Prostate gland (tissue), 2 donors: Measurements from ENCODE around the gene DSCAM. TPM values are rescaled to one million over a fixed set of nuclear protein-coding genes. Genes with fewer than 3 reads are reported as not detected.

Experiments
- DNase-seq: peaks from one replicate; pipeline ENCODE4 v3.0.0-alpha.2; 2019; ENCODE audit warnings: low spot score
- H3K27ac ChIP-seq, 2 donors: fragments of 200-600 bp; sonication (generic); 2 replicates each; pipeline ENCODE4 v1.5.1; 2017 to 2019
- H3K27me3 ChIP-seq: fragments of 200-600 bp; sonication (generic); replicated peaks from 2 replicates; pipeline ENCODE4 v1.5.1; 2019; ENCODE audit not compliant: insufficient read depth
- H3K36me3 ChIP-seq, 2 donors: fragments of 200-600 bp; sonication (generic); 1 replicate in 1 of 2; 2 replicates in 1 of 2; pipeline versions ENCODE4 v1.5.1 to v1.8.1; 2017 to 2019
- H3K4me1 ChIP-seq: fragments of 200-600 bp; sonication (generic); replicated peaks from 2 replicates; pipeline ENCODE4 v1.5.1; 2019
- H3K4me3 ChIP-seq, 2 donors: fragments of 200-600 bp; sonication (generic); 2 replicates each; pipeline ENCODE4 v1.5.1; 2017 to 2019
- H3K9me3 ChIP-seq: fragments of 200-600 bp; sonication (generic); 2 replicates; pipeline ENCODE4 v1.5.1; 2017
- POLR2A ChIP-seq: fragments of 450-650 bp; IDR thresholded peaks from one replicate; pipeline ENCODE4 v1.6.1; 2016; ENCODE audit warnings: antibody characterized with exemption, mild to moderate bottlenecking
- POLR2AphosphoS5 ChIP-seq: sonication (generic); formaldehyde crosslinking; IDR thresholded peaks from one replicate; pipeline ENCODE4 v1.6.1; 2017; ENCODE audit warnings: antibody characterized with exemption
- WGBS: methylation state at CpG from one replicate; pipeline ENCODE4 v1.1.5; 2018; 5-methylcytosine and 5-hydroxymethylcytosine counted together
- intact Hi-C: fragments of 100-400 bp; cut with DNase I; formaldehyde crosslinking; loops from one replicate; pipeline ENCODE4 v1.14.2; 2022
- total RNA-seq, 2 donors: library from RNA; depleted of rRNA; stranded (reverse); fragments of >200 nt; gene quantifications; one replicate each; pipeline ENCODE4 v1.1.0, GENCODE V29; 2016
- TF ChIP-seq, protein P1 (sequence below), 4 experiments: fragments of 200-600 bp in 2 of 4; fragments of 450-650 bp in 2 of 4; sonication (generic) in 2 of 4; IDR thresholded peaks; 1 replicate in 3 of 4; 2 replicates in 1 of 4; pipeline ENCODE4 v1.5.1; 2016 to 2019; ENCODE audit warnings: antibody characterized with exemption in 4 of 4, mild to moderate bottlenecking in 2 of 4, moderate library complexity in 2 of 4

DSCAM gene
- total RNA-seq, 2 donors from 2014 or later, result under 0.01 to 1.6 TPM

- no peaks in the 10 kb centered on the region for H3K27me3 ChIP-seq
- H3K9me3 ChIP-seq, result no peaks in the 10 kb centered on the region
- H3K27ac ChIP-seq, result no peak overlapping the region
- WGBS, result 44% methylated on average over 1 of the region's 1 CpG
- H3K4me3 ChIP-seq, result no peak overlapping the region
- no peaks in the 10 kb centered on the region for H3K36me3 ChIP-seq
- H3K4me1 ChIP-seq, result no peaks in the 10 kb centered on the region
- intact Hi-C loops, result no loop called here
- TF ChIP-seq POLR2A (no peak), POLR2AphosphoS5 (no peak)
- TF ChIP-seq, protein P1, sequence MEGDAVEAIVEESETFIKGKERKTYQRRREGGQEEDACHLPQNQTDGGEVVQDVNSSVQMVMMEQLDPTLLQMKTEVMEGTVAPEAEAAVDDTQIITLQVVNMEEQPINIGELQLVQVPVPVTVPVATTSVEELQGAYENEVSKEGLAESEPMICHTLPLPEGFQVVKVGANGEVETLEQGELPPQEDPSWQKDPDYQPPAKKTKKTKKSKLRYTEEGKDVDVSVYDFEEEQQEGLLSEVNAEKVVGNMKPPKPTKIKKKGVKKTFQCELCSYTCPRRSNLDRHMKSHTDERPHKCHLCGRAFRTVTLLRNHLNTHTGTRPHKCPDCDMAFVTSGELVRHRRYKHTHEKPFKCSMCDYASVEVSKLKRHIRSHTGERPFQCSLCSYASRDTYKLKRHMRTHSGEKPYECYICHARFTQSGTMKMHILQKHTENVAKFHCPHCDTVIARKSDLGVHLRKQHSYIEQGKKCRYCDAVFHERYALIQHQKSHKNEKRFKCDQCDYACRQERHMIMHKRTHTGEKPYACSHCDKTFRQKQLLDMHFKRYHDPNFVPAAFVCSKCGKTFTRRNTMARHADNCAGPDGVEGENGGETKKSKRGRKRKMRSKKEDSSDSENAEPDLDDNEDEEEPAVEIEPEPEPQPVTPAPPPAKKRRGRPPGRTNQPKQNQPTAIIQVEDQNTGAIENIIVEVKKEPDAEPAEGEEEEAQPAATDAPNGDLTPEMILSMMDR (IDR thresholded peaks at IDR 0.05), result no peak
- no peak for DNase-seq
These were observed 280.5 kb downstream of the DSCAM start for GRCh38 chr21:40566486-40566885.

DNA sequence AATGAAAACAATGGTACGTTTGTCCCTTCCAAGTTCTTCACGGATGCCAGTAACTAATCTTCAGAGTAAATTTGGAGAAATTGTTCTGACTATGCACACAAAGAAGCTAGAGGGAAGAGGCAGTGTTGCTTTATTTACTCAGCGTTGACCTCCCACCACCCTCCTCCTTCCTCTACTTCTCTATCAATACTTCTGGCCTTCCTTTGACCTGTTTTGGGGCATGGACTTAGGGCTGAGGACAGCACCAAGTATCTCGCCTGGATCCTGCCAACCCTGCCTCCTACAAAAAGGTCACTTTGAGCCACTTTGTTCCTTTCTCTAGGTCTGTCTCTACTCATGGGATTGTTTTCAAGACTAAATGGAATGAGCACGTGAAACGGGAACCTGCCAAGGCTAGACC, 282.6 kb downstream of the DSCAM start:
- TF ChIP-seq POLR2A, result no peak
- TF ChIP-seq, protein P1 (IDR thresholded peaks at IDR 0.05), result no peak
- H3K36me3 ChIP-seq, result no peaks in the 10 kb centered on the region
- H3K4me1 ChIP-seq, result no peaks in the 10 kb centered on the region
- no peaks in the 10 kb centered on the region for H3K27me3 ChIP-seq
- no peak overlapping the region for H3K27ac ChIP-seq
- H3K9me3 ChIP-seq, result no peaks in the 10 kb centered on the region
- DNase-seq, result no peak
- 48% methylated on average over 6 of the region's 6 CpGs for WGBS
- intact Hi-C loops, result no loop called here
- H3K4me3 ChIP-seq, result no peak overlapping the region

GRCh38 chr21:40563900-40564299, 283.1 kb downstream of the DSCAM start:
- intact Hi-C loops, result no loop called here
- Histone ChIP-seq H3K9me3 (no peaks in the 10 kb centered on the region), H3K4me1 (no peaks in the 10 kb centered on the region), H3K36me3 (no peaks in the 10 kb centered on the region), H3K27ac (no peak overlapping the region), H3K4me3 (no peak overlapping the region), H3K27me3 (no peaks in the 10 kb centered on the region)
- no peak for DNase-seq
- WGBS, result 26% methylated on average over 4 of the region's 4 CpGs
- no peak for TF ChIP-seq POLR2A

DNA sequence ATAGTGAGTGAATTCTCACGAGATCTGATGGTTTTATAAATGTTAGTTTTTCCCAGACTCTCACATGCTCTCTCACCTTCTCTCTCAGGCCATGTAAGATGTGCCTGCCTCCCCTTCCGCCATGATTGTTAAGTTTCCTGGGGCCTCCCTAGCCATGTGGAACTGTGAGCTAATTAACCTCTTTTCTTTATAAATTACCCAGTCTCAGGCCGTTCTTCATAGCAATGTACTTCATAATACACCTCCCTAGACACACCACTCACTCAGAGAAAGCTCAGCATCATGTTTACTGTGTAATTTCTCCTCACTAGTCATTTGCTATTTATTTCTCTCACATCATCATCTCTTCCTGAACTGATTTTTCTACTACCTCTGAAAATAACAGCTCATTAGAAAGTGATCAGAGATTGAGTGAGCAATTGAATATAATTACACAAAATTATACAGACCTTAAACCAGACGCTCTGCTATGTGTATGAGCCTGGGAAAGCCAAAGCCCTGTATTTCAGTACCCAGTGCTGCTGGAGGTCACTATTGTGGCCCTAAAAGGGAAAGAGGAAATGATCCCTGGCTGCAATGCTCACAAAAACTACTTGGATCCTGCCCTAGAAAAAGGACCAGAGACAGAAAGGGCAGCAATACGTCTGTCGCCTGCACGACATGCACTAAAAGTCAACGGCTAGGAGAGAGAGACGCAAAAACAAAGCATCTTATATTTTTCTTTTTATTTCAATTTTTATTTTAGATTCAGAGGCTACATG, 284.5 kb downstream of the DSCAM start:
- Histone ChIP-seq H3K36me3 (no peaks in the 10 kb centered on the region), H3K27me3 (no peaks in the 10 kb centered on the region), H3K4me3 (no peak overlapping the region), H3K27ac (no peak overlapping the region), H3K4me1 (no peaks in the 10 kb centered on the region), H3K9me3 (no peaks in the 10 kb centered on the region)
- 78% methylated on average over 9 of the region's 9 CpGs for WGBS
- TF ChIP-seq POLR2A, result no peak
- TF ChIP-seq, protein P1 (IDR thresholded peaks at IDR 0.05), result no peak
- no peak for TF ChIP-seq POLR2AphosphoS5
- DNase-seq, result no peak
- intact Hi-C loops, result no loop called here

DNA sequence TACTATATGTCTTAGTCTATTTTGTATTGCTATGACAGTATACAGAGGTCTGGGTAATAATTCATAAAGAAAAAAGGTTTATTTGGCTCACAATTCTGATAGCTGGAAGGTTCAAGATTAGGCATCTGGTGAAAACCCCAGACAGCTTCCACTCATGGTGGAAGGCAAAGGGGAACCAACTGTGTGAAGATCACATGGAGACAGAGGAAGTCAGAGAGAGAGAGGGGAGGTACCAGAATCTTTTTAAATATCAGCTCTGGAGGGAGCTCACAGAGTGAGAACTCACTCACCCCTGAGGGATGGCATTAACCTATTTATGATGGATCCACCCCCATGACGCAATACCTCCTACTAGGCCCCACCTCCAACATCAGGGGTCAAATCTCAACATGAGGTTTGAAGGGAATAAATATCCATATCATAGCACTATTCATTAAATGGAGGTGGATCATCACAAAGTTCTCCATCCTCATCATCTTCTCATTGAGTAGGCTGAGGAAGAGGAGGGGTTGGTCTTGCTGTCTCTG, 290.5 kb downstream of the DSCAM start:
- intact Hi-C loops, result no loop called here
- H3K4me1 ChIP-seq, result no peaks in the 10 kb centered on the region
- no peaks in the 10 kb centered on the region for H3K27me3 ChIP-seq
- no peak for DNase-seq
- H3K27ac ChIP-seq, result no peak overlapping the region
- TF ChIP-seq, protein P1 (IDR thresholded peaks at IDR 0.05), result no peak
- TF ChIP-seq POLR2A (no peak), POLR2AphosphoS5 (no peak)
- no peaks in the 10 kb centered on the region for H3K36me3 ChIP-seq
- WGBS, result 30% methylated on average over 1 of the region's 1 CpG
- no peaks in the 10 kb centered on the region for H3K9me3 ChIP-seq
- no peak overlapping the region for H3K4me3 ChIP-seq
